ENCODE data around the gene CCL19.

DNA sequence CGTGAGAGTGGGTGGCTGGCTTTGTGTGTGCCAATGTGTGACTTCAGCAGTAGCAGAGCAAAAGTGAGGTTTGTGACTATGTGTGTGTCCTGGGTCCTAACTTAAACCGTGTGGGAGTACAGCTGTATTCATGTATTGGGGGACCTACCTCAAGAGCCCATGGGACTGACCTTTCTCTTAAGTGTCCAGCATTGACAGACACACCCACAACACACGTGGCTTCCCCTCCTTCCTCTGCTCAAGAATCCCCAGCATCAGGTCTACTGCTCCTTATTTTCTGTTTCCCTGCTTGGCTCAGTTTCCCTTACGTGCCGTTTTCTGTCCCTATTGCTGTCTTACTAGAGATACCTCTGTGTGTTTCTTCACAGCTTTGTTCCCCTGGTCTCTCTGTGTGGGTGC is 38.5 kb downstream of the CCL19 start:
- TF ChIP-seq ZNF274 (IDR thresholded peaks at IDR 0.05; ENCODE audit: low read depth, low read length) (no peak), SUZ12 (IDR thresholded peaks at IDR 0.05; ENCODE audit: extremely low read depth, insufficient read depth, insufficient read length) (no peak)
